HEK293 (cell line): ENCODE results near the gene SF3B4.
A peak's percentile ranks its signal among the peaks of the same experiment; 100 is the strongest.

Experiments
- BCL11B ChIP-seq: fragments of 450-650 bp; formaldehyde crosslinking; IDR thresholded peaks from 2 replicates; pipeline ENCODE4 v1.5.1; 2016; ENCODE audit warnings: low read depth, missing biosample characterization, missing genetic modification characterization
- KLF16 ChIP-seq: fragments of 450-650 bp; formaldehyde crosslinking; IDR thresholded peaks from 2 replicates; pipeline ENCODE4 v1.5.1; 2017; ENCODE audit warnings: missing biosample characterization, missing genetic modification characterization
- KLF8 ChIP-seq: fragments of 450-650 bp; formaldehyde crosslinking; IDR thresholded peaks from 2 replicates; pipeline ENCODE4 v1.5.1; 2016; ENCODE audit warnings: missing biosample characterization, missing genetic modification characterization
- ZBTB21 ChIP-seq: fragments of 450-650 bp; formaldehyde crosslinking; IDR thresholded peaks from 2 replicates; pipeline ENCODE4 v1.5.1; 2017; ENCODE audit warnings: missing biosample characterization, missing genetic modification characterization
- ZFHX2 ChIP-seq: fragments of 450-650 bp; formaldehyde crosslinking; conservative IDR thresholded peaks from 2 replicates; pipeline ENCODE4 v1.5.1; 2016; ENCODE audit warnings: missing biosample characterization, missing genetic modification characterization
- ZFP37 ChIP-seq: fragments of 450-650 bp; formaldehyde crosslinking; IDR thresholded peaks from 2 replicates; pipeline ENCODE4 v1.5.1; 2016; ENCODE audit warnings: missing biosample characterization, missing genetic modification characterization
- ZFP69B ChIP-seq: fragments of 450-650 bp; formaldehyde crosslinking; IDR thresholded peaks from 2 replicates; pipeline ENCODE4 v1.5.1; 2016; ENCODE audit warnings: missing biosample characterization, missing genetic modification characterization
- ZNF140 ChIP-seq: fragments of 450-650 bp; formaldehyde crosslinking; IDR thresholded peaks from 2 replicates; pipeline ENCODE4 v1.5.1; 2016; ENCODE audit warnings: missing biosample characterization, missing genetic modification characterization
- ZNF19 ChIP-seq: fragments of 450-650 bp; formaldehyde crosslinking; IDR thresholded peaks from 2 replicates; pipeline ENCODE4; 2016; ENCODE audit warnings: missing biosample characterization, missing genetic modification characterization, low read depth
- ZNF2 ChIP-seq: fragments of 450-650 bp; formaldehyde crosslinking; IDR thresholded peaks from 2 replicates; pipeline ENCODE4 v1.5.1; 2016; ENCODE audit warnings: missing biosample characterization, missing genetic modification characterization
- ZNF211 ChIP-seq: fragments of 450-650 bp; formaldehyde crosslinking; IDR thresholded peaks from 2 replicates; pipeline ENCODE4 v1.5.1; 2016; ENCODE audit warnings: low read depth, missing biosample characterization, missing genetic modification characterization
- ZNF221 ChIP-seq: fragments of 450-650 bp; formaldehyde crosslinking; IDR thresholded peaks from 2 replicates; pipeline ENCODE4 v1.5.1; 2017; ENCODE audit warnings: missing biosample characterization, missing genetic modification characterization, borderline replicate concordance
- ZNF274 ChIP-seq, 2 experiments: fragments of 200-500 bp in 1 of 2; fragments of 450-650 bp in 1 of 2; sonication (Bioruptor generic) in 1 of 2; formaldehyde crosslinking in 1 of 2; IDR thresholded peaks; 2 replicates each; pipeline versions ENCODE4 v1.5.1 to v1.6.1; 2014 to 2016; ENCODE audit warnings: borderline replicate concordance in 1 of 2, inconsistent platforms in 1 of 2, low read length in 1 of 2, missing biosample characterization in 1 of 2, missing genetic modification characterization in 1 of 2
- ZNF366 ChIP-seq: fragments of 450-650 bp; formaldehyde crosslinking; conservative IDR thresholded peaks from 2 replicates; pipeline ENCODE4 v1.5.1; 2016; ENCODE audit warnings: missing biosample characterization, missing genetic modification characterization
- ZNF510 ChIP-seq: fragments of 450-650 bp; formaldehyde crosslinking; IDR thresholded peaks from 2 replicates; pipeline ENCODE4 v1.5.1; 2018; ENCODE audit warnings: mild to moderate bottlenecking, missing genetic modification characterization, missing biosample characterization; ENCODE audit not compliant: insufficient replicate concordance
- ZNF521 ChIP-seq: fragments of 450-650 bp; formaldehyde crosslinking; IDR thresholded peaks from 2 replicates; pipeline ENCODE4 v1.5.1; 2017; ENCODE audit warnings: missing biosample characterization, mild to moderate bottlenecking, missing genetic modification characterization
- ZNF670 ChIP-seq: fragments of 450-650 bp; formaldehyde crosslinking; IDR thresholded peaks from 2 replicates; pipeline ENCODE4 v1.5.1; 2016; ENCODE audit warnings: missing biosample characterization, missing genetic modification characterization, low read depth
- ZNF677 ChIP-seq: fragments of 450-650 bp; IDR thresholded peaks from 2 replicates; pipeline ENCODE4 v1.5.0; 2018; ENCODE audit warnings: missing biosample characterization, mild to moderate bottlenecking, missing genetic modification characterization, moderate library complexity
- ZNF747 ChIP-seq: fragments of 450-650 bp; formaldehyde crosslinking; IDR thresholded peaks from 2 replicates; pipeline ENCODE4 v1.5.1; 2016; ENCODE audit warnings: missing biosample characterization, missing genetic modification characterization
- ZNF837 ChIP-seq: fragments of 450-650 bp; formaldehyde crosslinking; IDR thresholded peaks from 2 replicates; pipeline ENCODE4 v1.5.1; 2016; ENCODE audit warnings: missing biosample characterization, missing genetic modification characterization
- TF ChIP-seq, protein P1 (sequence below): fragments of 450-650 bp; formaldehyde crosslinking; IDR thresholded peaks from 2 replicates; pipeline ENCODE4 v1.5.1; 2017; ENCODE audit warnings: missing biosample characterization, missing genetic modification characterization
- TF ChIP-seq, protein P2 (sequence below): fragments of 450-650 bp; formaldehyde crosslinking; IDR thresholded peaks from 2 replicates; pipeline ENCODE4 v1.5.1; 2017; ENCODE audit warnings: missing biosample characterization, missing genetic modification characterization
- TF ChIP-seq, protein P3 (sequence below): fragments of 450-650 bp; formaldehyde crosslinking; IDR thresholded peaks from 2 replicates; pipeline ENCODE4 v1.5.1; 2017; ENCODE audit warnings: missing biosample characterization, missing genetic modification characterization
- TF ChIP-seq, protein P4 (sequence below): fragments of 450-650 bp; formaldehyde crosslinking; IDR thresholded peaks from 2 replicates; pipeline ENCODE4 v1.5.1; 2017; ENCODE audit warnings: missing biosample characterization, missing genetic modification characterization
- TF ChIP-seq, protein P5 (sequence below): fragments of 450-650 bp; formaldehyde crosslinking; optimal IDR thresholded peaks from 2 replicates; pipeline ENCODE3; 2016; ENCODE audit warnings: missing biosample characterization, mild to moderate bottlenecking, missing genetic modification characterization
- TF ChIP-seq, protein P6 (sequence below): fragments of 450-650 bp; formaldehyde crosslinking; IDR thresholded peaks from 2 replicates; pipeline ENCODE4 v1.5.1; 2017; ENCODE audit warnings: missing biosample characterization, missing genetic modification characterization

The SF3B4 gene

DNA sequence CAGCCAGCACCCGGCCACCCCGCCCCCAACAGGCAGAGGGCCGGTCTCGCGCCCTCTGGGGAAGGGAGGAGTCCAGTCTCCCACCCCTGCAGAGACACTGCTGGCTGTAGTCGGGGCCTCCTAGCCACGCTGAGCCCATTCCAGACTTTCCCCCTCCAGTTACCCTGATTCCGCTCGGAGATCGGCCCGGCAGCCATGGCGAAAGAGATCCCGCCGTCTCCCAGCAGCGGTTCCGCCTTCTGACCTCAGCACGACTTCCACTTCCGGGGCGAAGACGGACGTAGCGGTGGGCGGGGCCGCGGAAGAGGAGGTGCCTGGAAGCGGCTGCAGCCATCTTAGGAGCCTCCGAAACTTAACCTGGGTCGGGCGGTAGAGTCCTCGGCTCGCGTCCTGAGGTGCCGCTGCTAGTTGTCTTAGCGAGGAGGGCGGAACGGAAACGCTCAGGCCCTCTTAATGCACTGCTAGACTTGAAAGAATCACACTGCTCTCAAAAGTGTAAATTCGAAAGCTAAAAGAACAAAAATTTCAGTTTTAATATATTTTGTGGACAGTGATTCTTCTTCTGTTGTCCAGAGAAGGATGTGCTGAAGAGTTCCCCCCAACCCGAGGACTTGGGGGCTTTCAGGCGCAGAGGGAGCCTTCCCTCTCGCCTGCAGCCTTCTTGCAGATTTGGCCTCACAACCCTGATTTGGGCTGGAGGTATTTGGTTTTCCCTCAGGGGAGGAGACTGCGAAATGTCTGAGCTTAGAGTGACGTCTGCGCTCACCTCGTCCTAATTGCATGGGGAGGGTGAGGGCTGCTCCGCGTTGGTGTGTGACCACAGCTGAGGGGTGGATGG, at the start of gene SF3B4 (continued):
- TF ChIP-seq ZFHX2 (tag by site-specific recombination): 0 out of 2 replicates have a peak, but pooled peaks have one; percentile 39
- TF ChIP-seq, protein P1, sequence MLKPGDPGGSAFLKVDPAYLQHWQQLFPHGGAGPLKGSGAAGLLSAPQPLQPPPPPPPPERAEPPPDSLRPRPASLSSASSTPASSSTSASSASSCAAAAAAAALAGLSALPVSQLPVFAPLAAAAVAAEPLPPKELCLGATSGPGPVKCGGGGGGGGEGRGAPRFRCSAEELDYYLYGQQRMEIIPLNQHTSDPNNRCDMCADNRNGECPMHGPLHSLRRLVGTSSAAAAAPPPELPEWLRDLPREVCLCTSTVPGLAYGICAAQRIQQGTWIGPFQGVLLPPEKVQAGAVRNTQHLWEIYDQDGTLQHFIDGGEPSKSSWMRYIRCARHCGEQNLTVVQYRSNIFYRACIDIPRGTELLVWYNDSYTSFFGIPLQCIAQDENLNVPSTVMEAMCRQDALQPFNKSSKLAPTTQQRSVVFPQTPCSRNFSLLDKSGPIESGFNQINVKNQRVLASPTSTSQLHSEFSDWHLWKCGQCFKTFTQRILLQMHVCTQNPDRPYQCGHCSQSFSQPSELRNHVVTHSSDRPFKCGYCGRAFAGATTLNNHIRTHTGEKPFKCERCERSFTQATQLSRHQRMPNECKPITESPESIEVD (tag by site-specific recombination): no peak
- TF ChIP-seq ZNF670 (tag by site-specific recombination): no peak
- TF ChIP-seq ZNF274 (IDR thresholded peaks at IDR 0.05; ENCODE audit: low read length): no peak
- no peak for TF ChIP-seq ZNF274 (tag by site-specific recombination; IDR thresholded peaks at IDR 0.05; ENCODE audit: borderline replicate concordance)
- TF ChIP-seq, protein P2, sequence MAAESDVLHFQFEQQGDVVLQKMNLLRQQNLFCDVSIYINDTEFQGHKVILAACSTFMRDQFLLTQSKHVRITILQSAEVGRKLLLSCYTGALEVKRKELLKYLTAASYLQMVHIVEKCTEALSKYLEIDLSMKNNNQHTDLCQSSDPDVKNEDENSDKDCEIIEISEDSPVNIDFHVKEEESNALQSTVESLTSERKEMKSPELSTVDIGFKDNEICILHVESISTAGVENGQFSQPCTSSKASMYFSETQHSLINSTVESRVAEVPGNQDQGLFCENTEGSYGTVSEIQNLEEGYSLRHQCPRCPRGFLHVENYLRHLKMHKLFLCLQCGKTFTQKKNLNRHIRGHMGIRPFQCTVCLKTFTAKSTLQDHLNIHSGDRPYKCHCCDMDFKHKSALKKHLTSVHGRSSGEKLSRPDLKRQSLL (tag by site-specific recombination): peak; percentile 66; the same call in 1 of the 2 replicates
- no peak for TF ChIP-seq ZNF521
- TF ChIP-seq, protein P3, sequence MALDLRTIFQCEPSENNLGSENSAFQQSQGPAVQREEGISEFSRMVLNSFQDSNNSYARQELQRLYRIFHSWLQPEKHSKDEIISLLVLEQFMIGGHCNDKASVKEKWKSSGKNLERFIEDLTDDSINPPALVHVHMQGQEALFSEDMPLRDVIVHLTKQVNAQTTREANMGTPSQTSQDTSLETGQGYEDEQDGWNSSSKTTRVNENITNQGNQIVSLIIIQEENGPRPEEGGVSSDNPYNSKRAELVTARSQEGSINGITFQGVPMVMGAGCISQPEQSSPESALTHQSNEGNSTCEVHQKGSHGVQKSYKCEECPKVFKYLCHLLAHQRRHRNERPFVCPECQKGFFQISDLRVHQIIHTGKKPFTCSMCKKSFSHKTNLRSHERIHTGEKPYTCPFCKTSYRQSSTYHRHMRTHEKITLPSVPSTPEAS (tag by site-specific recombination): no peak
- no peak for TF ChIP-seq ZNF19 (tag by site-specific recombination)
- TF ChIP-seq ZNF140 (tag by site-specific recombination): no peak
- 0 out of 2 replicates have a peak, but pooled peaks have one; percentile 12 for TF ChIP-seq ZFP69B
- TF ChIP-seq BCL11B (tag by site-specific recombination): no peak
- no peak for TF ChIP-seq ZNF510 (tag by site-specific recombination)
- TF ChIP-seq ZNF2 (tag by site-specific recombination): no peak
- no peak for TF ChIP-seq ZNF366 (tag by site-specific recombination)
- TF ChIP-seq, protein P4, sequence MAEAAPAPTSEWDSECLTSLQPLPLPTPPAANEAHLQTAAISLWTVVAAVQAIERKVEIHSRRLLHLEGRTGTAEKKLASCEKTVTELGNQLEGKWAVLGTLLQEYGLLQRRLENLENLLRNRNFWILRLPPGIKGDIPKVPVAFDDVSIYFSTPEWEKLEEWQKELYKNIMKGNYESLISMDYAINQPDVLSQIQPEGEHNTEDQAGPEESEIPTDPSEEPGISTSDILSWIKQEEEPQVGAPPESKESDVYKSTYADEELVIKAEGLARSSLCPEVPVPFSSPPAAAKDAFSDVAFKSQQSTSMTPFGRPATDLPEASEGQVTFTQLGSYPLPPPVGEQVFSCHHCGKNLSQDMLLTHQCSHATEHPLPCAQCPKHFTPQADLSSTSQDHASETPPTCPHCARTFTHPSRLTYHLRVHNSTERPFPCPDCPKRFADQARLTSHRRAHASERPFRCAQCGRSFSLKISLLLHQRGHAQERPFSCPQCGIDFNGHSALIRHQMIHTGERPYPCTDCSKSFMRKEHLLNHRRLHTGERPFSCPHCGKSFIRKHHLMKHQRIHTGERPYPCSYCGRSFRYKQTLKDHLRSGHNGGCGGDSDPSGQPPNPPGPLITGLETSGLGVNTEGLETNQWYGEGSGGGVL (tag by site-specific recombination): 0 out of 2 replicates have a peak, but pooled peaks have one; percentile 64
- 0 out of 2 replicates have a peak, but pooled peaks have one; percentile 19 for TF ChIP-seq ZBTB21 (tag by site-specific recombination)
- TF ChIP-seq ZNF211 (tag by site-specific recombination): no peak
- TF ChIP-seq, protein P5, sequence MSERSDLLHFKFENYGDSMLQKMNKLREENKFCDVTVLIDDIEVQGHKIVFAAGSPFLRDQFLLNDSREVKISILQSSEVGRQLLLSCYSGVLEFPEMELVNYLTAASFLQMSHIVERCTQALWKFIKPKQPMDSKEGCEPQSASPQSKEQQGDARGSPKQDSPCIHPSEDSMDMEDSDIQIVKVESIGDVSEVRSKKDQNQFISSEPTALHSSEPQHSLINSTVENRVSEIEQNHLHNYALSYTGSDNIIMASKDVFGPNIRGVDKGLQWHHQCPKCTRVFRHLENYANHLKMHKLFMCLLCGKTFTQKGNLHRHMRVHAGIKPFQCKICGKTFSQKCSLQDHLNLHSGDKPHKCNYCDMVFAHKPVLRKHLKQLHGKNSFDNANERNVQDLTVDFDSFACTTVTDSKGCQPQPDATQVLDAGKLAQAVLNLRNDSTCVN (tag by site-specific recombination): peak; percentile 41
- TF ChIP-seq ZNF677 (tag by site-specific recombination): no peak
- TF ChIP-seq ZNF837 (tag by site-specific recombination): no peak
- no peak for TF ChIP-seq ZNF747 (tag by site-specific recombination)
- no peak for TF ChIP-seq ZNF221 (tag by site-specific recombination)
- TF ChIP-seq KLF16: peak; percentile 71
- peak; percentile 89 for TF ChIP-seq KLF8 (tag by site-specific recombination)
- 0 out of 2 replicates have a peak, but pooled peaks have one; percentile 16 for TF ChIP-seq ZFP37 (tag by site-specific recombination)
- TF ChIP-seq, protein P6, sequence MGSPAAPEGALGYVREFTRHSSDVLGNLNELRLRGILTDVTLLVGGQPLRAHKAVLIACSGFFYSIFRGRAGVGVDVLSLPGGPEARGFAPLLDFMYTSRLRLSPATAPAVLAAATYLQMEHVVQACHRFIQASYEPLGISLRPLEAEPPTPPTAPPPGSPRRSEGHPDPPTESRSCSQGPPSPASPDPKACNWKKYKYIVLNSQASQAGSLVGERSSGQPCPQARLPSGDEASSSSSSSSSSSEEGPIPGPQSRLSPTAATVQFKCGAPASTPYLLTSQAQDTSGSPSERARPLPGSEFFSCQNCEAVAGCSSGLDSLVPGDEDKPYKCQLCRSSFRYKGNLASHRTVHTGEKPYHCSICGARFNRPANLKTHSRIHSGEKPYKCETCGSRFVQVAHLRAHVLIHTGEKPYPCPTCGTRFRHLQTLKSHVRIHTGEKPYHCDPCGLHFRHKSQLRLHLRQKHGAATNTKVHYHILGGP (tag by site-specific recombination): no peak
